Coronary artery (tissue), 2 donors: ENCODE measurements around the gene C19orf44.
"Not testable (repeated sequence)": the region's sequence is repeated elsewhere in the genome, so short reads cannot be mapped to it uniquely, and the experiment has no call there.

Experiments used
- DNase-seq: peaks from one replicate; pipeline ENCODE4 v3.0.0-alpha.2; 2017; ENCODE audit warnings: low spot score
- H3K27ac ChIP-seq, 2 donors: fragments of 200-600 bp; sonication (generic); one replicate each; pipeline ENCODE4 v1.5.1; 2016 to 2019
- H3K4me3 ChIP-seq: fragments of 200-600 bp; sonication (generic); 2 replicates; pipeline ENCODE4 v1.5.1; 2016; ENCODE audit warnings: mild to moderate bottlenecking, moderate library complexity
- TF ChIP-seq, protein P1 (sequence below): fragments of 200-600 bp; sonication (generic); IDR thresholded peaks from one replicate; pipeline ENCODE4 v1.5.1; 2019; ENCODE audit warnings: antibody characterized with exemption

Gene C19orf44

GRCh38 chr19:16482745-16483144 is 13.4 kb upstream of the C19orf44 start:
- Histone ChIP-seq H3K4me3 (no peak overlapping the region), H3K27ac (no peak overlapping the region)
- TF ChIP-seq, protein P1, sequence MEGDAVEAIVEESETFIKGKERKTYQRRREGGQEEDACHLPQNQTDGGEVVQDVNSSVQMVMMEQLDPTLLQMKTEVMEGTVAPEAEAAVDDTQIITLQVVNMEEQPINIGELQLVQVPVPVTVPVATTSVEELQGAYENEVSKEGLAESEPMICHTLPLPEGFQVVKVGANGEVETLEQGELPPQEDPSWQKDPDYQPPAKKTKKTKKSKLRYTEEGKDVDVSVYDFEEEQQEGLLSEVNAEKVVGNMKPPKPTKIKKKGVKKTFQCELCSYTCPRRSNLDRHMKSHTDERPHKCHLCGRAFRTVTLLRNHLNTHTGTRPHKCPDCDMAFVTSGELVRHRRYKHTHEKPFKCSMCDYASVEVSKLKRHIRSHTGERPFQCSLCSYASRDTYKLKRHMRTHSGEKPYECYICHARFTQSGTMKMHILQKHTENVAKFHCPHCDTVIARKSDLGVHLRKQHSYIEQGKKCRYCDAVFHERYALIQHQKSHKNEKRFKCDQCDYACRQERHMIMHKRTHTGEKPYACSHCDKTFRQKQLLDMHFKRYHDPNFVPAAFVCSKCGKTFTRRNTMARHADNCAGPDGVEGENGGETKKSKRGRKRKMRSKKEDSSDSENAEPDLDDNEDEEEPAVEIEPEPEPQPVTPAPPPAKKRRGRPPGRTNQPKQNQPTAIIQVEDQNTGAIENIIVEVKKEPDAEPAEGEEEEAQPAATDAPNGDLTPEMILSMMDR, result no peak
- DNase-seq, result no peak

DNA sequence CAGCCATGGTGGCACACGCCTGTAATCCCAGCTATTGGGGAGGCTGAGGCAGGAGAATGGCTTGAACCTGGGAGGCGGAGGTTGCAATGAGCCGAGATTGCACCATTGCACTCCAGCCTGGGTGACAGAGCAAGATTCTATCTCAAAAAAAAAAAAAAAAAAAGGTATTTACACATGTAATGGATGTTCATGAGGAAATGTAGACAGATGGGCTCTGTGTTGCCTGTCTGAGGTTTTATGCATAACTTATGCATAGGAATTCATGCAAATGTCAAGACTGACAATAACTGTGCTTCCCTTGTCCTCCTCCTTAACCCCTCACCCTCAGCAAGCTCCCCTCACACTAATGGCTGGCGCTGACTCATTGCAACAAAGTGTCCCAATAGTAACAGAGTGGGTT is 9.7 kb upstream of the C19orf44 start:
- not testable (repeated sequence) for H3K4me3 ChIP-seq, DNase-seq, H3K27ac ChIP-seq

DNA sequence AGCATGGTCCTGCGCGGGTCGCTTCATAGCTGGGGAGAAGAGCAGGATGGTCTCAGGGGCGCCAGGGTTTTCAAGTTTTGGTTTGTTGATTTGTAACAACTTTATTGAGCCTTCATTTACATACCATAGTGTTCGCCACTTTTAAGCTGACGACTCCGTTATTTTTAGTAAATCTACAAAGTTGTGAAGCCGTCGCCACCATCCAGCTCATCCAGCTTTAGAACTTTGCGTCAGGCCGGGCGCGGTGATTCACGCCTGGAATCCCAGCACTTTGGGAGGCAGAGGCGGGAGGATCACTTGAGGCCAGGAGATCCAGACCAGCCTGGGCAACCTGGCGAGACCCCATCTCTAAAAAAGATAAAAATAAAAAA is 404 bp downstream of the C19orf44 start:
- Histone ChIP-seq H3K27ac (peak overlapping the region in 1 of 2 donors; percentile 88), H3K4me3 (peak overlapping the region; percentile 94)
- DNase-seq, result no peak
- TF ChIP-seq, protein P1, result no peak

GRCh38 chr19:16497042-16497441 is 848 bp downstream of the C19orf44 start:
- Histone ChIP-seq H3K27ac (peak overlapping the region in 1 of 2 donors; percentile 88), H3K4me3 (peak overlapping the region; percentile 94)
- DNase-seq, result no peak
- TF ChIP-seq, protein P1, result no peak

DNA sequence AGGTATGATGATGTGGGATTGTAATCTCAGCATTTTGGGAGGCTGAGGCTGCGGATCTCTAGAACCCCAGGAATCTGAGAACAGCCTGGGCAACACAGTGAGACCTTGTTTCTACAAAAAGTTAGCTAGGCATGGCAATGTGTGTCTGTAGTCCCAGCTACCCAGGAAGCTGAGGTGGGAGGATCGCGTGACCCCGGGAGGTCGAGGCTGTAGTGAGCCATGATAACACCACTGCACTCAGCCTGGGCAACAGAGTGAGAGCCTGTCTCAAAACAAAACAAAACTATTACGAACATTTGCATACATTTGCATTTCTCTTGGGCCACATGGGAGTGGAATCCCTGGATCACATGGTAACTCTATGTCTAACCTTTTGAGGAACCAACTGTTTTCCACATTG is 1.6 kb downstream of the C19orf44 start:
- Histone ChIP-seq H3K27ac (no peak overlapping the region), H3K4me3 (no peak overlapping the region)
- DNase-seq, result no peak
- TF ChIP-seq, protein P1, result no peak

GRCh38 chr19:16504271-16504670 is 8.1 kb downstream of the C19orf44 start:
- H3K27ac ChIP-seq, result no peak overlapping the region
- no peak for DNase-seq
- TF ChIP-seq, protein P1, result no peak
- no peak overlapping the region for H3K4me3 ChIP-seq

DNA sequence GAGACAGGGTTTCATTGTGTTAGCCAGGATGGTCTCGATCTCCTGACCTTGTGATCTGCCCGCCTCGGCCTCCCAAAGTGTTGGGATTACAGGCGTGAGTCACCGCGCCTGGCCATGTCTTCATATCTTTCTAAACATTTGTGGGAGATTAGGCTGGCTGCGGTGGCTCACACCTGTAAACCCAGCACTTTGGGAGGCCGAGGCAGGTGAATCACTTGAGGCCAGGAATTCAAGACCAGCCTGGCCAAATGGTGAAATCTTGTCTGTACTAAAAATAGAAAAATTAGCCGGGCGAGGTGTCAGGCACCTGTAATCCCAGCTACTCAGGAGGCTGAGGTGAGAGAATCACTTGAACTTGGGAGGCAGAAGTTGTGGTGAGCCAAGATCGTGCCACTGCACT is 10.0 kb downstream of the C19orf44 start:
- not testable (repeated sequence) for DNase-seq, H3K4me3 ChIP-seq, H3K27ac ChIP-seq

DNA sequence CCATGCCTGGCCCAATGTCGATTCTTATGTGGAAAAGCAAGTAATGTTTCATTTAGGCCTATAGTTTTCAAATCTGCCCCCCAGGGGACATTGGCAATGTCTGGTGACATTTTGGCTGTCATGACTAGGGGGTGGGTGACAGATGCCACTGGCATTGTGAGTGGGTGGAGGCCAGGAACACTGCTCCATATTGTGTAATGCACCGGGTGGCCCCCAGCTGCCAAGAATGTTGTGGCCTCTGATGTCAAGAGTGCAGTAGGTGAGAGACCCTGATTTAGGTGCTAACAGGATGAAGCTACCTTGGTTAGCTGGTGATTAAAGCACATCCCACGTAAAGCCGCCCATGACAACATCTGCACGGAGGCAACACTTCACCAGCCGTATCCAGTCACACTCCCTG is 10.8 kb downstream of the C19orf44 start:
- H3K4me3 ChIP-seq, result no peak overlapping the region
- H3K27ac ChIP-seq, result no peak overlapping the region
- TF ChIP-seq, protein P1, result no peak
- DNase-seq, result no peak
